ENCODE measurements around the gene CDK5R2.

CDK5R2 gene

GRCh38 chr2:218983263-218983933 is 23.9 kb downstream of the CDK5R2 start:
- no peak overlapping the region for H3K9ac ChIP-seq
- H3K27ac ChIP-seq = no peak overlapping the region
- H3K36me3 ChIP-seq = no peaks in the 10 kb centered on the region
- H3K9me3 ChIP-seq (replicated peaks in 1 of 11) = peaks cover 0 to 10% (median 5%) of the 10 kb centered on the region in 11 experiments; a peak in 7 of 22 replicates
- peaks cover 8 to 16% (median 10%) of the 10 kb centered on the region in 10 experiments; a peak in 16 of 20 replicates for H3K4me1 ChIP-seq
- peaks cover 0 to 79% (median 55%) of the 10 kb centered on the region in 11 experiments; a peak in 16 of 22 replicates for H4K20me1 ChIP-seq
- H3K27me3 ChIP-seq = peaks cover 86 to 100% (median 96%) of the 10 kb centered on the region in 11 experiments
- no peak overlapping the region for H3K4me2 ChIP-seq
- no peak for TF ChIP-seq Cebpa-rat (IDR thresholded peaks at IDR 0.05)
- H3K4me3 ChIP-seq = peak overlapping the region in 1 of 10 experiments; percentile 51; a peak in 1 of 20 replicates

GRCh38 chr2:218983934-218984238 is 24.4 kb downstream of the CDK5R2 start:
- Histone ChIP-seq H4K20me1 (peaks cover 0 to 84% (median 60%) of the 10 kb centered on the region in 11 experiments; a peak in 16 of 22 replicates), H3K27me3 (peaks cover 91 to 100% (median 97%) of the 10 kb centered on the region in 11 experiments)

GRCh38 chr2:218984239-218985020 is 25.0 kb downstream of the CDK5R2 start:
- Histone ChIP-seq H3K4me2 (peak overlapping the region; percentile 45 to 88 (median 62)), H4K20me1 (peaks cover 0 to 87% (median 61%) of the 10 kb centered on the region in 11 experiments; a peak in 16 of 22 replicates), H3K9me3 (replicated peaks in 1 of 11) (peaks cover 0 to 10% (median 5%) of the 10 kb centered on the region in 11 experiments; a peak in 7 of 22 replicates), H3K27ac (no peak overlapping the region), H3K4me3 (peak overlapping the region in 9 of 10 experiments; percentile 21 to 51 (median 29); a peak in 11 of 20 replicates), H3K36me3 (no peaks in the 10 kb centered on the region), H3K4me1 (peaks cover 8 to 16% (median 10%) of the 10 kb centered on the region in 10 experiments; a peak in 16 of 20 replicates), H3K9ac (no peak overlapping the region; a peak in 1 of 22 replicates), H3K27me3 (peaks cover 96 to 100% (median 99%) of the 10 kb centered on the region in 11 experiments)
- TF ChIP-seq Cebpa-rat (IDR thresholded peaks at IDR 0.05) = no peak

More at GRCh38 chr2:218983934-218984238, 24.4 kb downstream of the CDK5R2 start:
- H3K4me1 ChIP-seq = peaks cover 8 to 16% (median 10%) of the 10 kb centered on the region in 10 experiments; a peak in 16 of 20 replicates
- H3K36me3 ChIP-seq = no peaks in the 10 kb centered on the region
- no peak for TF ChIP-seq Cebpa-rat (IDR thresholded peaks at IDR 0.05)
- no peak overlapping the region for H3K9ac ChIP-seq
- H3K4me2 ChIP-seq = peak overlapping the region in 10 of 11 experiments; percentile 45 to 88 (median 65); a peak in 16 of 22 replicates
- H3K9me3 ChIP-seq (replicated peaks in 1 of 11) = peaks cover 0 to 10% (median 5%) of the 10 kb centered on the region in 11 experiments; a peak in 7 of 22 replicates
- H3K27ac ChIP-seq = no peak overlapping the region
- peak overlapping the region in 6 of 10 experiments; percentile 21 to 51 (median 33); a peak in 6 of 20 replicates for H3K4me3 ChIP-seq

- H4K20me1 ChIP-seq = peaks cover 0 to 89% (median 61%) of the 10 kb centered on the region in 11 experiments; a peak in 16 of 22 replicates
- no peak within 1 kb of the TSS for H3K27ac ChIP-seq
- peaks cover 0 to 10% (median 5%) of the 10 kb centered on the region in 11 experiments; a peak in 7 of 22 replicates for H3K9me3 ChIP-seq (replicated peaks in 1 of 11)
- no peak within 1 kb of the TSS; a peak in 1 of 22 replicates for H3K9ac ChIP-seq
- peaks cover 96 to 100% (median 99%) of the 10 kb centered on the region in 11 experiments for H3K27me3 ChIP-seq
- peaks cover 8 to 16% (median 10%) of the 10 kb centered on the region in 10 experiments; a peak in 16 of 20 replicates for H3K4me1 ChIP-seq
- no peak for TF ChIP-seq Cebpa-rat (IDR thresholded peaks at IDR 0.05)
- no peaks in the 10 kb centered on the region for H3K36me3 ChIP-seq
- H3K4me3 ChIP-seq = peak within 1 kb of the TSS in 9 of 10 experiments; percentile 21 to 51 (median 29); a peak in 11 of 20 replicates
- peak within 1 kb of the TSS; percentile 45 to 88 (median 62) for H3K4me2 ChIP-seq
Observed at GRCh38 chr2:218985021-218985324, 25.5 kb downstream of the CDK5R2 start, which contains the start of gene FEV. FEV (minus strand) TSS chr2:218985184; CDS start chr2:218985075, 109 bp downstream.

GRCh38 chr2:218985325-218986091 is 26.0 kb downstream of the CDK5R2 start:
- Histone ChIP-seq H3K4me3 (peak overlapping the region in 1 of 10 experiments; percentile 7; a peak in 1 of 20 replicates), H4K20me1 (peaks cover 0 to 95% (median 61%) of the 10 kb centered on the region in 11 experiments; a peak in 16 of 22 replicates), H3K4me1 (peaks cover 8 to 16% (median 10%) of the 10 kb centered on the region in 10 experiments; a peak in 16 of 20 replicates), H3K36me3 (no peaks in the 10 kb centered on the region), H3K27me3 (peaks cover 99 to 100% (median 100%) of the 10 kb centered on the region in 11 experiments), H3K9ac (no peak overlapping the region), H3K4me2 (peak overlapping the region in 4 of 11 experiments; percentile 22 to 33 (median 28); a peak in 4 of 22 replicates), H3K27ac (no peak overlapping the region), H3K9me3 (replicated peaks in 1 of 11) (peaks cover 0 to 10% (median 5%) of the 10 kb centered on the region in 11 experiments; a peak in 7 of 22 replicates)
- TF ChIP-seq Cebpa-rat (IDR thresholded peaks at IDR 0.05) = no peak

GRCh38 chr2:218986148-218986761 is 26.8 kb downstream of the CDK5R2 start:
- no peak overlapping the region for H3K4me3 ChIP-seq
- H3K36me3 ChIP-seq = no peaks in the 10 kb centered on the region
- no peak overlapping the region for H3K4me2 ChIP-seq
- no peak for TF ChIP-seq Cebpa-rat (IDR thresholded peaks at IDR 0.05)
- H3K4me1 ChIP-seq = peaks cover 8 to 12% (median 10%) of the 10 kb centered on the region in 10 experiments; a peak in 16 of 20 replicates
- no peak overlapping the region for H3K9ac ChIP-seq
- H3K27me3 ChIP-seq = peaks cover 99 to 100% (median 100%) of the 10 kb centered on the region in 11 experiments
- no peak overlapping the region for H3K27ac ChIP-seq
- H4K20me1 ChIP-seq = peaks cover 0 to 96% (median 56%) of the 10 kb centered on the region in 11 experiments; a peak in 16 of 22 replicates
- H3K9me3 ChIP-seq (replicated peaks in 1 of 11) = peaks cover 0 to 10% (median 5%) of the 10 kb centered on the region in 11 experiments; a peak in 7 of 22 replicates

- Histone ChIP-seq H4K20me1 (peaks cover 0 to 96% (median 43%) of the 10 kb centered on the region in 11 experiments; a peak in 16 of 22 replicates), H3K36me3 (no peaks in the 10 kb centered on the region), H3K4me3 (no peak overlapping the region), H3K9me3 (replicated peaks in 1 of 11) (no peaks in the 10 kb centered on the region), H3K4me2 (no peak overlapping the region), H3K4me1 (peaks cover 8 to 13% (median 10%) of the 10 kb centered on the region in 10 experiments; a peak in 16 of 20 replicates), H3K27ac (no peak overlapping the region), H3K9ac (no peak overlapping the region), H3K27me3 (peaks cover 99 to 100% (median 100%) of the 10 kb centered on the region in 11 experiments)
- no peak for TF ChIP-seq Cebpa-rat (IDR thresholded peaks at IDR 0.05)
Observed at GRCh38 chr2:218988164-218988563, 28.7 kb downstream of the CDK5R2 start.

Data from BLaER1 treated with 17β-estradiol and CSF1 and Interleukin-3, amounts not matched to agents 10 nM and 100 nM (cell line).